HEK293 (cell line): Measurements from ENCODE around the gene SLC2A8.

Source experiments
- CTCF ChIA-PET: fragments of 350-600 bp; formaldehyde crosslinking; extraction: SDS; loops from one replicate; lab custom pipeline; 2021; ENCODE audit warnings: antibody characterized with exemption; lab: Yijun Ruan, JAX
- POLR2A ChIA-PET: fragments of 300-600 bp; formaldehyde crosslinking; extraction: SDS; loops from one replicate; lab custom pipeline; 2020; ENCODE audit warnings: antibody characterized with exemption, inconsistent platforms; lab: Yijun Ruan, JAX
- H3K27ac ChIP-seq: fragments of 200-500 bp; sonication (Bioruptor generic); 2 replicates; pipeline ENCODE4 v1.5.1; 2014; ENCODE audit warnings: low read depth, low read length, control low read depth, inconsistent platforms; ENCODE audit errors: extremely low read depth
- H3K36me3 ChIP-seq, 2 experiments: fragments of 200-500 bp in 1 of 2; sonication (Bioruptor generic) in 1 of 2; 1 replicate in 1 of 2; 2 replicates in 1 of 2; pipeline ENCODE4 v1.5.1; 2014 to 2017; ENCODE audit warnings: inconsistent platforms in 2 of 2, low read length in 2 of 2; ENCODE audit not compliant: control insufficient read depth in 2 of 2, insufficient read depth in 1 of 2
- H3K4me1 ChIP-seq: fragments of 200-500 bp; sonication (Bioruptor generic); 2 replicates; pipeline ENCODE4 v1.5.1; 2014; ENCODE audit warnings: mild to moderate bottlenecking, low read length, inconsistent platforms; ENCODE audit not compliant: control insufficient read depth, insufficient read depth
- H3K4me3 ChIP-seq: 2 replicates; pipeline ENCODE4 v1.5.1; 2011; ENCODE audit warnings: low read depth, mild to moderate bottlenecking, control low read depth, low read length, moderate library complexity
- H3K9me3 ChIP-seq: fragments of 200-500 bp; sonication (Bioruptor generic); 2 replicates; pipeline ENCODE4 v1.5.1; 2014; ENCODE audit warnings: low read depth, low read length, inconsistent platforms; ENCODE audit not compliant: control insufficient read depth, insufficient read depth
- HOXD13 ChIP-seq: sonication (generic); formaldehyde crosslinking; IDR thresholded peaks from 2 replicates; pipeline ENCODE4 v1.8.0; 2022; ENCODE audit warnings: missing genetic modification reagents, borderline replicate concordance
- ZBTB21 ChIP-seq: fragments of 450-650 bp; formaldehyde crosslinking; IDR thresholded peaks from 2 replicates; pipeline ENCODE4 v1.5.1; 2017; ENCODE audit warnings: missing biosample characterization, missing genetic modification characterization
- ZBTB8A ChIP-seq: fragments of 450-650 bp; formaldehyde crosslinking; IDR thresholded peaks from 2 replicates; pipeline ENCODE4 v1.5.1; 2016; ENCODE audit warnings: missing biosample characterization, missing genetic modification characterization
- ZFP37 ChIP-seq: fragments of 450-650 bp; formaldehyde crosslinking; IDR thresholded peaks from 2 replicates; pipeline ENCODE4 v1.5.1; 2016; ENCODE audit warnings: missing biosample characterization, missing genetic modification characterization
- ZIC2 ChIP-seq: fragments of 450-650 bp; formaldehyde crosslinking; IDR thresholded peaks from 2 replicates; pipeline ENCODE4 v1.5.1; 2016; ENCODE audit warnings: missing biosample characterization, missing genetic modification characterization
- ZNF16 ChIP-seq: fragments of 450-650 bp; formaldehyde crosslinking; IDR thresholded peaks from 2 replicates; pipeline ENCODE4 v1.5.1; 2016; ENCODE audit warnings: low read depth, missing biosample characterization, missing genetic modification characterization
- ZNF184 ChIP-seq: fragments of 450-650 bp; IDR thresholded peaks from 2 replicates; pipeline ENCODE4 v1.5.1; 2018; ENCODE audit warnings: missing biosample characterization, mild to moderate bottlenecking, missing genetic modification characterization
- ZNF19 ChIP-seq: fragments of 450-650 bp; formaldehyde crosslinking; IDR thresholded peaks from 2 replicates; pipeline ENCODE4; 2016; ENCODE audit warnings: missing biosample characterization, missing genetic modification characterization, low read depth
- ZNF266 ChIP-seq: fragments of 450-650 bp; formaldehyde crosslinking; IDR thresholded peaks from 2 replicates; pipeline ENCODE4 v1.5.1; 2016; ENCODE audit warnings: missing biosample characterization, missing genetic modification characterization, low read depth
- ZNF366 ChIP-seq: fragments of 450-650 bp; formaldehyde crosslinking; conservative IDR thresholded peaks from 2 replicates; pipeline ENCODE4 v1.5.1; 2016; ENCODE audit warnings: missing biosample characterization, missing genetic modification characterization
- ZNF37A ChIP-seq: fragments of 450-650 bp; IDR thresholded peaks from 2 replicates; pipeline ENCODE4 v1.5.1; 2018; ENCODE audit warnings: missing biosample characterization, missing genetic modification characterization
- ZNF530 ChIP-seq: fragments of 450-650 bp; formaldehyde crosslinking; IDR thresholded peaks from 2 replicates; pipeline ENCODE4 v1.5.1; 2016; ENCODE audit warnings: low read depth, missing biosample characterization, missing genetic modification characterization
- ZNF549 ChIP-seq: fragments of 450-650 bp; IDR thresholded peaks from 2 replicates; pipeline ENCODE4 v1.5.1; 2018; ENCODE audit warnings: missing biosample characterization, missing genetic modification characterization, mild to moderate bottlenecking, inconsistent platforms, moderate library complexity
- ZNF555 ChIP-seq: fragments of 450-650 bp; formaldehyde crosslinking; conservative IDR thresholded peaks from 2 replicates; pipeline ENCODE4 v1.5.1; 2017; ENCODE audit warnings: missing biosample characterization, mild to moderate bottlenecking, missing genetic modification characterization, inconsistent platforms
- ZNF580 ChIP-seq: fragments of 450-650 bp; formaldehyde crosslinking; IDR thresholded peaks from 2 replicates; pipeline ENCODE4 v1.5.1; 2016; ENCODE audit warnings: missing biosample characterization, missing genetic modification characterization
- ZNF639 ChIP-seq: fragments of 450-650 bp; formaldehyde crosslinking; IDR thresholded peaks from 2 replicates; pipeline ENCODE4 v1.5.1; 2016; ENCODE audit warnings: missing biosample characterization, missing genetic modification characterization
- ZNF654 ChIP-seq: fragments of 450-650 bp; formaldehyde crosslinking; IDR thresholded peaks from 2 replicates; pipeline ENCODE4 v1.5.1; 2016; ENCODE audit warnings: low read depth, missing biosample characterization, missing genetic modification characterization
- ZNF692 ChIP-seq: fragments of 450-650 bp; formaldehyde crosslinking; IDR thresholded peaks from 2 replicates; pipeline ENCODE4 v1.5.1; 2016; ENCODE audit warnings: missing biosample characterization, missing genetic modification characterization
- ZNF704 ChIP-seq: fragments of 450-650 bp; formaldehyde crosslinking; IDR thresholded peaks from 2 replicates; pipeline ENCODE4 v1.5.1; 2016; ENCODE audit warnings: missing biosample characterization, missing genetic modification characterization
- ZNF707 ChIP-seq: fragments of 450-650 bp; formaldehyde crosslinking; IDR thresholded peaks from 2 replicates; pipeline ENCODE4 v1.5.1; 2016; ENCODE audit warnings: missing biosample characterization, missing genetic modification characterization
- ZSCAN16 ChIP-seq: fragments of 450-650 bp; formaldehyde crosslinking; IDR thresholded peaks from 2 replicates; pipeline ENCODE4 v1.5.1; 2016; ENCODE audit warnings: missing biosample characterization, missing genetic modification characterization

SLC2A8 gene

GRCh38 chr9:127392976-127393375 is 4.0 kb upstream of the SLC2A8 start:
- POLR2A ChIA-PET, result interaction anchor here (0.5 to 1.0 kb wide), 2 partner anchors 31 to 439 kb away, joined by 5 to 7 read pairs; partner anchors contain the start of gene ZNF79
- Histone ChIP-seq H3K9me3 (no peaks in the 10 kb centered on the region), H3K4me1 (peaks cover 16% of the 10 kb centered on the region), H3K27ac (no peak overlapping the region), H3K4me3 (no peak overlapping the region), H3K36me3 (no peaks in the 10 kb centered on the region)
- no peak for TF ChIP-seq ZFP37 (tag by site-specific recombination)
- CTCF ChIA-PET, result interaction anchor here (0.7 to 1.2 kb wide), 4 partner anchors 10 to 171 kb away, joined by 3 to 5 read pairs (median 4); no protein-coding TSS in a partner anchor

- Histone ChIP-seq H3K9me3 (no peaks in the 10 kb centered on the region), H3K27ac (no peak overlapping the region), H3K4me1 (peaks cover 17% of the 10 kb centered on the region), H3K36me3 (no peaks in the 10 kb centered on the region), H3K4me3 (no peak overlapping the region)
- ChIA-PET CTCF (interaction anchor here (0.7 to 1.4 kb wide), 7 partner anchors 9 to 341 kb away, joined by 3 to 5 read pairs (median 3); partner anchors contain the start of gene TOR2A), POLR2A (no interaction called here)
- TF ChIP-seq ZBTB21 (tag by site-specific recombination), result no peak
- no peak for TF ChIP-seq ZNF366
These were observed 3.3 kb upstream of the SLC2A8 start for GRCh38 chr9:127393645-127394044.

- H3K4me1 ChIP-seq, result 0 out of 2 replicates have a peak, but pooled peaks cover 5% of the 10 kb centered on the region
- H3K9me3 ChIP-seq, result no peaks in the 10 kb centered on the region
- no peak overlapping the region for H3K27ac ChIP-seq
- no peak overlapping the region for H3K4me3 ChIP-seq
- ChIA-PET POLR2A (interaction anchor here (1.2 to 2.2 kb wide), 9 partner anchors 8 to 171 kb away, joined by 3 to 50 read pairs (median 11); partner anchors contain the start of gene ZNF79), CTCF (no interaction called here)
- TF ChIP-seq ZNF184 (tag by site-specific recombination), result no peak
- no peak for TF ChIP-seq ZNF549 (tag by site-specific recombination)
- no peak for TF ChIP-seq ZNF654 (tag by site-specific recombination)
- no peak for TF ChIP-seq ZNF580
- no peak for TF ChIP-seq ZNF639
- TF ChIP-seq ZNF19 (tag by site-specific recombination), result no peak
- TF ChIP-seq ZNF530 (tag by site-specific recombination), result no peak
- TF ChIP-seq ZSCAN16, result no peak
- TF ChIP-seq HOXD13 (CRISPR knock-in tag), result no peak
- TF ChIP-seq ZNF266 (tag by site-specific recombination), result no peak
- TF ChIP-seq ZBTB21 (tag by site-specific recombination), result no peak
- TF ChIP-seq ZBTB8A, result no peak
- no peak for TF ChIP-seq ZNF37A (tag by site-specific recombination)
- no peak for TF ChIP-seq ZNF16 (tag by site-specific recombination)
- TF ChIP-seq ZNF555 (tag by site-specific recombination), result no peak
- TF ChIP-seq ZNF704 (tag by site-specific recombination), result no peak
- no peak for TF ChIP-seq ZNF692 (tag by site-specific recombination)
- no peak for TF ChIP-seq ZIC2 (tag by site-specific recombination)
- TF ChIP-seq ZNF707 (tag by site-specific recombination), result no peak
- peaks cover 0 to 9% of the 10 kb centered on the region in 2 experiments; a peak in 1 of 3 replicates for H3K36me3 ChIP-seq
These were observed 1.3 kb upstream of the SLC2A8 start for GRCh38 chr9:127395497-127396252.
